Vein endothelial cell (primary cell): Measurements from ENCODE around the gene KICS2. TPM values are rescaled to one million over a fixed set of nuclear protein-coding genes. Genes with fewer than 3 reads are reported as not detected.

Experiments
- small RNA-seq: library from RNA; depleted of rRNA; stranded (forward); fragments of <200 nt; gene quantifications from one replicate; pipeline ENCODE3, GENCODE V24; 2012
- total RNA-seq: library from RNA; depleted of rRNA; stranded (reverse); fragments of >200 nt; gene quantifications from 2 replicates; pipeline ENCODE4 v1.2.3, GENCODE V29; 2012

KICS2 gene
- total RNA-seq = 4.9 and 5.1 TPM in 2 replicates

GRCh38 chr12:64222009-64222765 lies at the start of gene KICS2:
KICS2 (minus strand) TSS chr12:64222296; CDS start chr12:64222237, 59 bp downstream.

Small RNA genes within 50 kb of the gene (small RNA-seq; reads per million reads assigned to genes)
- gene RNU5A-7P = not detected
- gene RNU6-1009P = not detected

Other genes starting within 250 kb of the KICS2 start
- gene C12orf56, start 168.5 kb upstream of the KICS2 start, total RNA-seq = not detected in 2 replicates
- 60.1 and 69.4 TPM in 2 replicates for gene XPOT, start 182.1 kb upstream of the KICS2 start, total RNA-seq
- 25.2 and 35.1 TPM in 2 replicates for gene TBK1, start 229.8 kb upstream of the KICS2 start, total RNA-seq